Esophagus muscularis mucosa (tissue), 4 donors: Measurements from ENCODE around the gene GDAP2. TPM values are rescaled to one million over a fixed set of nuclear protein-coding genes. Genes with fewer than 3 reads are reported as not detected.

ENCODE experiments used
- DNase-seq: peaks from one replicate; pipeline ENCODE4 v3.0.0-alpha.2; 2017; ENCODE audit errors: extremely low spot score
- H3K27ac ChIP-seq, 4 donors: fragments of 200-600 bp; sonication (generic); replicated peaks in 1 of 4; 1 replicate in 3 of 4; 2 replicates in 1 of 4; pipeline ENCODE4 v1.5.1; 2016 to 2019; ENCODE audit warnings: mild to moderate bottlenecking in 1 of 4
- H3K27me3 ChIP-seq, 4 donors: fragments of 200-600 bp; sonication (generic); one replicate each; pipeline versions ENCODE4 v1.5.1 to v1.6.0; 2016 to 2019
- H3K36me3 ChIP-seq, 4 donors: fragments of 200-600 bp; sonication (generic); one replicate each; pipeline ENCODE4 v1.5.1; 2016 to 2019
- H3K4me1 ChIP-seq, 4 donors: fragments of 200-600 bp; sonication (generic); one replicate each; pipeline ENCODE4 v1.5.1; 2016 to 2019
- H3K4me3 ChIP-seq, 4 donors: fragments of 200-600 bp; sonication (generic); 1 replicate in 2 of 4; 2 replicates in 2 of 4; pipeline ENCODE4 v1.5.1; 2016 to 2019; ENCODE audit warnings: mild to moderate bottlenecking in 4 of 4, moderate library complexity in 1 of 4
- H3K9me3 ChIP-seq, 4 donors: fragments of 200-600 bp; sonication (generic); 1 replicate in 3 of 4; 2 replicates in 1 of 4; pipeline ENCODE4 v1.5.1; 2016 to 2019
- EP300 ChIP-seq: sonication (generic); formaldehyde crosslinking; IDR thresholded peaks from one replicate; pipeline ENCODE4 v1.6.1; 2017; ENCODE audit warnings: antibody characterized with exemption
- POLR2A ChIP-seq: fragments of 450-650 bp; IDR thresholded peaks from one replicate; pipeline ENCODE4 v1.6.1; 2017; ENCODE audit warnings: antibody characterized with exemption, moderate library complexity, mild to moderate bottlenecking, low read depth
- POLR2AphosphoS5 ChIP-seq, 2 donors: sonication (generic); formaldehyde crosslinking; IDR thresholded peaks; one replicate each; pipeline ENCODE4 v1.6.1; 2017; ENCODE audit warnings: antibody characterized with exemption in 2 of 2
- WGBS: methylation state at CpG from one replicate; pipeline ENCODE4 v1.1.5; 2018; 5-methylcytosine and 5-hydroxymethylcytosine counted together
- intact Hi-C: fragments of 100-400 bp; cut with DNase I; formaldehyde crosslinking; loops from one replicate; pipeline ENCODE4 v1.15.1; 2023
- total RNA-seq, 4 donors: library from RNA; depleted of rRNA; stranded (reverse); fragments of >200 nt; gene quantifications; one replicate each; pipeline versions ENCODE4 v1.1.0 to v1.2.1, GENCODE V29; 2016
- TF ChIP-seq, protein P1 (sequence below), 3 experiments: fragments of 200-600 bp in 2 of 3; fragments of 450-650 bp in 1 of 3; sonication (generic) in 2 of 3; IDR thresholded peaks; one replicate each; pipeline ENCODE4 v1.5.1; 2017 to 2019; ENCODE audit warnings: antibody characterized with exemption in 3 of 3, mild to moderate bottlenecking in 2 of 3, moderate library complexity in 1 of 3

Gene GDAP2
- total RNA-seq, 4 donors from 2014 or later = 25.3 to 30.0 (median 26.8) TPM

DNA sequence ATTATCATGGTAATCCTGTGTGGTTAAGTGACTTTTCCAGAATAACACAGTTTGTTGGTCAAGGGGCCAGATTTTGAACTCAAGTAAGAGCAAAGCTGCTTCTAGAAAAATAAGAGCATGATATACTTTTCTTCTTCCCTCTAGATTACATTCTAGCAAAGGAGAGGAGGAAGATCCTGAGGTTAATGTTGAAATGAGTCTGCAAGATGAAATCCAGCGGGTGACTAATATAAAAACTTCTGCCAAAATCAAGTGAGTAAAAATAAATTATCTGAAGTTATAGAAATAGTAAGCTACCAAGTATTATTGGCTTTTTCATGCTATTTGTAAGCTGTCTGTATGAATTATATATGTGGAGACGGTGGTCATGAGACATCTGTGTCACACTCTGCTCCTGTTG lies 12.9 kb upstream of the GDAP2 start:
- intact Hi-C loops = no loop called here
- Histone ChIP-seq H3K27ac (no peak overlapping the region), H3K4me1 (no peaks in the 10 kb centered on the region), H3K27me3 (no peaks in the 10 kb centered on the region), H3K36me3 (peaks cover 79 to 100% (median 94%) of the 10 kb centered on the region in 4 donors), H3K9me3 (no peaks in the 10 kb centered on the region), H3K4me3 (no peak overlapping the region)
- DNase-seq = no peak
- TF ChIP-seq POLR2AphosphoS5 (IDR thresholded peaks at IDR 0.05) = no peak
- TF ChIP-seq EP300 = no peak
- TF ChIP-seq POLR2A = no peak
- TF ChIP-seq, protein P1, sequence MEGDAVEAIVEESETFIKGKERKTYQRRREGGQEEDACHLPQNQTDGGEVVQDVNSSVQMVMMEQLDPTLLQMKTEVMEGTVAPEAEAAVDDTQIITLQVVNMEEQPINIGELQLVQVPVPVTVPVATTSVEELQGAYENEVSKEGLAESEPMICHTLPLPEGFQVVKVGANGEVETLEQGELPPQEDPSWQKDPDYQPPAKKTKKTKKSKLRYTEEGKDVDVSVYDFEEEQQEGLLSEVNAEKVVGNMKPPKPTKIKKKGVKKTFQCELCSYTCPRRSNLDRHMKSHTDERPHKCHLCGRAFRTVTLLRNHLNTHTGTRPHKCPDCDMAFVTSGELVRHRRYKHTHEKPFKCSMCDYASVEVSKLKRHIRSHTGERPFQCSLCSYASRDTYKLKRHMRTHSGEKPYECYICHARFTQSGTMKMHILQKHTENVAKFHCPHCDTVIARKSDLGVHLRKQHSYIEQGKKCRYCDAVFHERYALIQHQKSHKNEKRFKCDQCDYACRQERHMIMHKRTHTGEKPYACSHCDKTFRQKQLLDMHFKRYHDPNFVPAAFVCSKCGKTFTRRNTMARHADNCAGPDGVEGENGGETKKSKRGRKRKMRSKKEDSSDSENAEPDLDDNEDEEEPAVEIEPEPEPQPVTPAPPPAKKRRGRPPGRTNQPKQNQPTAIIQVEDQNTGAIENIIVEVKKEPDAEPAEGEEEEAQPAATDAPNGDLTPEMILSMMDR (IDR thresholded peaks at IDR 0.05) = no peak
- 96% methylated on average over 2 of the region's 2 CpGs for WGBS

DNA sequence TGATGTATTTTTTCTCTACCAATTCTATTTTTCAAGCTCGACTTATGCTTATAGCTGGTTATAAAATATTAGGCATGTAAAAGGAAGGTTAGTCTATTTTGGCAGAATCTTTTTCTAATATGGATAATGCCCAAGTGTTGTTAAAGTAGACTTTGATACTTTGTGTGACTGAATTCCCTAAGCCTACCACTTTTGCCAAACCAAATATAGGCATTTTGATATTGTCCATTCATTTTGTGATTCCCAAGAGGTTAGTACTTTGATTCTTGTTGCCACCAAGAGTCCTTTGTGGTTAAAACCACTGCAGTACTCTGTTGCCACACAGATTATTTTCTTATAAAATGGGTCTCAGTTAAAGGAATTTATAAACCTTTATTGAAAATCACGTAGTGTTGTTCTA lies 4.3 kb upstream of the GDAP2 start:
- no peak overlapping the region for H3K27ac ChIP-seq
- WGBS = 90% methylated on average over 2 of the region's 2 CpGs
- peaks cover 9 to 21% (median 17%) of the 10 kb centered on the region in 4 donors for H3K4me1 ChIP-seq
- H3K27me3 ChIP-seq = no peaks in the 10 kb centered on the region
- H3K9me3 ChIP-seq = no peaks in the 10 kb centered on the region
- H3K4me3 ChIP-seq = no peak overlapping the region
- intact Hi-C loops = no loop called here
- no peak for DNase-seq
- no peak for TF ChIP-seq POLR2A
- peaks cover 4 to 45% (median 26%) of the 10 kb centered on the region in 4 donors for H3K36me3 ChIP-seq

DNA sequence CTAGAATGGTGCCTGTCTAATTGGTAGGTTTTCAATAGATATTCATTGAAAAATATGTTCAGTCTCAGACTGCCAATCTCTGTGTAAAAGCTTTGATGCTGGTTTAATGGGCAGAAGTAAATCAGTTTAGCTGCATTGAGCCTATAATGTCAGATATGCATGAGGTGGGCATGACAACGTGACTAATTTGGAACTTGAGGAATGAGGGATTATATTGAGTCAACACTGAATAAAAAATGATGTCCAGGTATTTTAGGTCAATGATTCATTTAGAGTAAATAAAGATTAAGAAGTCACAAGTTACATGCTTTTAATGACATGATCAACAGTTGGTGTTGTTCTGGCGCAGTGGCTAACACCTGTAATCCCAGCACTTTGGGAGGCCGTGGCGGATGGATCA lies 3.2 kb upstream of the GDAP2 start:
- intact Hi-C loops = no loop called here
- H3K9me3 ChIP-seq = no peaks in the 10 kb centered on the region
- peaks cover 4 to 33% (median 17%) of the 10 kb centered on the region in 4 donors for H3K36me3 ChIP-seq
- DNase-seq = no peak
- no peak overlapping the region for H3K27ac ChIP-seq
- TF ChIP-seq EP300 (no peak), POLR2AphosphoS5 (IDR thresholded peaks at IDR 0.05) (no peak), POLR2A (no peak)
- TF ChIP-seq, protein P1 (IDR thresholded peaks at IDR 0.05) = no peak
- no peaks in the 10 kb centered on the region for H3K27me3 ChIP-seq
- H3K4me1 ChIP-seq = peaks cover 19 to 33% (median 28%) of the 10 kb centered on the region in 4 donors
- no peak overlapping the region for H3K4me3 ChIP-seq
- WGBS = 93% methylated on average over 4 of the region's 4 CpGs

DNA sequence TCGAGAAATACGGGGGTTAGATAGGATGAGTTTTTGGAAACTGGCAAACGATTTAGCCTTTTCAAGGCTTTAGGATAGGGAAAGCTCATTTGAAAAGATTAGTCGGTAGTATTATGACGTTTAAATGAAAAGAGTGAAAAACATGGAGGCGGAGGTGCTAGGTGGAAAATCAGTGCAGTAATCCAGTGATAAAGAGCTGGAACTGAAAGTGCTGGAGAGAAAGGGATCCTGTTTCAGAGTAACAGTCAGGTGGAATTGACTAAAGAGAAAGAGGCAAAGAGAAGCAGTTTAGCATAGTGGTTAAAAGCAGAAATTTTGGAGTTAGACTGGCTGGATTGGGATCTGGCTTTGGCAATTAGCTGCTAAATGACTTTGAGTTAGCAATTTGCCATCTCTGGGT lies 1.1 kb upstream of the GDAP2 start:
- H3K9me3 ChIP-seq = no peaks in the 10 kb centered on the region
- peak overlapping the region; percentile 82 to 97 (median 92) for H3K4me3 ChIP-seq
- 8% methylated on average over 6 of the region's 6 CpGs for WGBS
- TF ChIP-seq POLR2A (no peak), EP300 (no peak), POLR2AphosphoS5 (IDR thresholded peaks at IDR 0.05) (no peak)
- TF ChIP-seq, protein P1 (IDR thresholded peaks at IDR 0.05) = no peak
- peak overlapping the region in 1 of 4 donors; percentile 93 for H3K27ac ChIP-seq
- H3K4me1 ChIP-seq = peaks cover 19 to 39% (median 31%) of the 10 kb centered on the region in 4 donors
- peaks cover 0 to 17% (median 8%) of the 10 kb centered on the region in 4 donors for H3K36me3 ChIP-seq
- intact Hi-C loops = no loop called here
- H3K27me3 ChIP-seq = no peaks in the 10 kb centered on the region
- no peak for DNase-seq

DNA sequence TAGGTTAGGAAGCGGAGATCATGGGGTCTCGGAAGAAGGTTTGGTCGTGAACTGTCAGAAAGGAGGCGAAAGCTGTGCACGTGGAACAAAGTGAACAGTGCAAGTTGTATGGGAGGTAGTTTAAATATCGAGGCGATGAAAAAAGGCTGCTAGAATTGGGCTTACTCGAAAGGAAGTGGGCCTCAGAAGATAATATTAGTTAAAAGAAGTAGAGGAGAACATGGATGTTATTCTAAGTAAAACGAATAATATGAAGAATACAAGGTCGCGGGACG lies 689 bp upstream of the GDAP2 start:
- 2% methylated on average over 12 of the region's 12 CpGs for WGBS
- peak overlapping the region; percentile 82 to 97 (median 92) for H3K4me3 ChIP-seq
- H3K9me3 ChIP-seq = no peaks in the 10 kb centered on the region
- peaks cover 0 to 15% (median 7%) of the 10 kb centered on the region in 4 donors for H3K36me3 ChIP-seq
- TF ChIP-seq EP300 (no peak), POLR2A (no peak), POLR2AphosphoS5 (IDR thresholded peaks at IDR 0.05) (no peak)
- TF ChIP-seq, protein P1 (IDR thresholded peaks at IDR 0.05) = no peak
- peaks cover 19 to 39% (median 31%) of the 10 kb centered on the region in 4 donors for H3K4me1 ChIP-seq
- H3K27ac ChIP-seq = peak overlapping the region; percentile 86 to 93 (median 87)
- intact Hi-C loops = no loop called here
- H3K27me3 ChIP-seq = no peaks in the 10 kb centered on the region
- no peak for DNase-seq
